GM13976 (cell line): ENCODE measurements around the gene PAK5.

Source experiments
- DNase-seq: peaks from one replicate; pipeline ENCODE4 v3.0.0; 2012; ENCODE audit warnings: low spot score
- in situ Hi-C: fragments of 300-500 bp; cut with MboI; formaldehyde crosslinking; loops from one replicate; pipeline ENCODE4 v1.12.0; 2022; ENCODE audit warnings: low sequenced_read_pairs, mixed read lengths, inconsistent platforms; ENCODE audit not compliant: unreplicated experiment
- TF ChIP-seq, protein P1 (sequence below): IDR thresholded peaks from 2 replicates; pipeline ENCODE4 v1.5.1; 2012; ENCODE audit warnings: borderline replicate concordance, mild to moderate bottlenecking; ENCODE audit not compliant: insufficient read depth; ENCODE audit errors: extremely low read depth, missing control alignments, control extremely low read depth

The PAK5 gene

DNA sequence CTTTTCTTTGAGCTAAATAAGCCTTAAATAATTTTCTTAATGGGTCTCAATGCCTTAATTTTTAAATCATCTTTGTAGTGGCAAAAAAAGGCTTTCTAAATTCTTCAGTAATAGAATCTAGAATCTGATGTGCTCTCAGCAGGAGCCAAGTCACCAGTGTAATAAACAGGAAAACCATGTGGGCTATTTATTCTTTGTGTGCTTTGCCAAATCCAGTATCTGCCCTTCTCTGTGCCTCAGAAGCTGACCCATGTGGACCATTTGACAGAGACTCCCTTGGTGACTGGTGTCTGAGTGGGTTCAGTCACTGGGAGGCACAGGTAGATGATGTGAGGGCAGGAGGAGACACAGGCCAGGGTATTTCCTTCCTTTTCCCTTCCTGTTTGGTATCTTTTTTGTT, 152.9 kb downstream of the PAK5 start:
- DNase-seq = no peak
- TF ChIP-seq, protein P1, sequence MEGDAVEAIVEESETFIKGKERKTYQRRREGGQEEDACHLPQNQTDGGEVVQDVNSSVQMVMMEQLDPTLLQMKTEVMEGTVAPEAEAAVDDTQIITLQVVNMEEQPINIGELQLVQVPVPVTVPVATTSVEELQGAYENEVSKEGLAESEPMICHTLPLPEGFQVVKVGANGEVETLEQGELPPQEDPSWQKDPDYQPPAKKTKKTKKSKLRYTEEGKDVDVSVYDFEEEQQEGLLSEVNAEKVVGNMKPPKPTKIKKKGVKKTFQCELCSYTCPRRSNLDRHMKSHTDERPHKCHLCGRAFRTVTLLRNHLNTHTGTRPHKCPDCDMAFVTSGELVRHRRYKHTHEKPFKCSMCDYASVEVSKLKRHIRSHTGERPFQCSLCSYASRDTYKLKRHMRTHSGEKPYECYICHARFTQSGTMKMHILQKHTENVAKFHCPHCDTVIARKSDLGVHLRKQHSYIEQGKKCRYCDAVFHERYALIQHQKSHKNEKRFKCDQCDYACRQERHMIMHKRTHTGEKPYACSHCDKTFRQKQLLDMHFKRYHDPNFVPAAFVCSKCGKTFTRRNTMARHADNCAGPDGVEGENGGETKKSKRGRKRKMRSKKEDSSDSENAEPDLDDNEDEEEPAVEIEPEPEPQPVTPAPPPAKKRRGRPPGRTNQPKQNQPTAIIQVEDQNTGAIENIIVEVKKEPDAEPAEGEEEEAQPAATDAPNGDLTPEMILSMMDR = no peak
- in situ Hi-C loops = no loop called here

DNA sequence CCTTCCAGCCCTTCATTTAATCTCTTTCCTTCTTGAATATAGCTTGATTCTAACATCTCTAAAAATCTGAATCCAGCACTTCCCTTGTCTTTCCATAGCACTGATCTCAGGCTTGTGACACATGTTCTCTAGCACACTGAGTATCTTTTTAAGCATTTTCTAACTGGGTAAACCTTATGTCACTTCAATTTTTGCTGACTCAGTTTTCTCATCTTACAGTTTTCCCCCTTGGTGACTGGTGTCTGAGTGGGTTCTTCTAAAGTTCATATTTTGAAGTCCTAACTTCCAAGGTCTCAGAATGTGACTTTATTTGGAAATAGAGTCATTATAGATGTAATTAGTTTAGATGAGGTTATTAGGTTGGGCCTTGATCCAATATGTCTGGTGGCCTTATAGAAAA, 153.9 kb downstream of the PAK5 start:
- TF ChIP-seq, protein P1 = no peak
- DNase-seq = no peak
- in situ Hi-C loops = no loop called here

DNA sequence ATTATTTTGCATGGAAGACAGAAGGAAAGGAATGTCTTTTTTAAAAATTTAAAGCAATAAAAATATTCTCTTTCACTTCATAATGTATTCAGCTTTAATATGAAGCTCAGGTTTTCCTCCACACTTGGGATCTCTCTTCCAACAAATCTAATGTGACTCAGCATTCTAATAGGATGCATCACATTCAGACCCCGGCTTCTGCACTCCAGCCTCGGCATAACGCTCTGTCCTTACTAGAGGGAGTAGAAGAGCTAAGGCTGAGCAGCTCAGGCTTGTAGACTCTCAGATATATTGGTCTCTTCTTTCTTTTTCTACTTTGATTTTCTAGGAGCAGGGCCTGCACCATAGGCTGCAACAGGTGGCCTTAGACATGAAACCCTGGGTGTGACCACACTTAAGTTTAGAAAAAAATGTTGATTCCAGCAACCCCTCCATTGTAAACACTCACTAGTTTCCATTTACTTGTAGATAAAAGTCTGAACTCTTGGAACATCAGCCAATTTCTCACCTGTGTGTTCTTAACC, 161.7 kb downstream of the PAK5 start:
- TF ChIP-seq, protein P1 = no peak
- in situ Hi-C loops = no loop called here

DNA sequence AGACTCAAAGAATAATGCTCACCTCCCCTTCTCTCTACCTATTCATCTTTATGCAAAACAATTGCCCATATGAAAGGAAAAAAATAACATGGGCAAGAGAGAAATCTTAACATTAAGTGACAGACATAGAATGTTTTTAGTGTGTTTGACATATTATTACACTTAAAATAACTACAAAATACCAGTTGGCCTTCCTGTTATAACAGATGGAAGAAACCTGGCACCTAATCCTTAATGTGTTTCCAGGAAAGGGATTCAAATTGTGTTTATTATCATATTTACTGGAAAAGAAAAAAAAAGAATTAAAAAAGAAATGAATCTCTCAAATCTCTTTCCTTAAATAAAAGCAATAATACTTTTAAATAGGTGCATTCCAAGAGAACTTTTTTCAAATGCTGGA, 165.9 kb downstream of the PAK5 start:
- TF ChIP-seq, protein P1 = no peak
- DNase-seq = no peak
- in situ Hi-C loops = no loop called here

More for the DNA sequence above, 161.7 kb downstream of the PAK5 start:
- DNase-seq = no peak

DNA sequence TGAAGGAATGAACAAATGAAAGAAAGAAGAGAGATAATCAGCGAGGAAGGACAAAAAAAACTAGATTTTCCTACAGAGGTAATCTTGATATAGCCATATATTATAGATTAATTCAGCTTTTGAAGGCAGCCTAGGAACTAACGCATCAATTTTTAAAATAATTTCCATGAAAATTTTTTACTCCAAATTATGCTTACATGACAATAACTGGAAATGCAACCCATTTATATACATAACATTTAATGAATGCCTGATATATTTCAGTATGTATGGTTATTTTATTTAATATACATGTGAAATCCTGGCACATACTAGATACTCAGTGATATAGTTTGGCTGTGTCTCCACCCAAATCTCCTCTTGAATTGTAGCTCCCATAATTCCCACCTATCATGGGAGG, 166.8 kb downstream of the PAK5 start:
- no peak for DNase-seq
- TF ChIP-seq, protein P1 = no peak
- in situ Hi-C loops = no loop called here

DNA sequence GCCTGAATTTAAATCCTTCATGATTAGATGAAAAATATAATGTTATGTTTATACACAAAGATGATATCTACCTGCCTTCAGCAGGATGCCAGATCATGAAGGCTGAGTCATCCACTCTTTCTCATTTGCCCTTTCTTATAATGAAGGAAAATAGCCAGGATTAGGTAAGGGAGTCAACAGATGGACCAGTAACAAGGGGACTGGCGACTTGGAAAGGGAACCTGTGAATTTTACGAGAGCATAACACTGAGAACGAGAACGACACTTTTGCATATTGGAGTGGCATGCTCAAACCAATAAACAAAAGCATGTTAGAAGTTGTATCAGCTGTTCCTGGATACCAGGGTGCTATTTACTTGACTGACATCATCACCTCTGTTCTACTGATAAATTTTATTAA, 170.5 kb downstream of the PAK5 start:
- no peak for DNase-seq
- in situ Hi-C loops = no loop called here
- TF ChIP-seq, protein P1 = no peak

DNA sequence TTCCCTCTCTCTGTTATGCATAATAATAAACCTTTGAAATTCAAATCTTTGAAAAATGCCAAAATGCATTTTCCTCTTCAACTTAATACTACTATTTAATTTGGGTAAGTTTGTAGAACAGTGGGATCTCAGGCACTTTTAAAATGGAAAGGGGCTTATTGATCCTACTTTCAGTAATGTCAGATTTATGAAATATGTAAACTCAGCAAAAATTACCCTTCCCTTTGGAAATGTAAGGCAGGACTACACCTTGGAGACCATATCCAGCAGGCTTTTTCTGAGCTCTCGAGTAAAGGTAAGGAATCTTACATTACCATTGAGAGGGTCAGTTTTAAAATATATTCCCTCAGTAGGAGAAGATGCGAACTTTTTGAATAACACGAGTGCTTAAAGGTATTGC, 175.5 kb downstream of the PAK5 start:
- TF ChIP-seq, protein P1 = no peak
- in situ Hi-C loops = no loop called here
- no peak for DNase-seq
